Kidney epithelial cell (primary cell): ENCODE results near the gene OLAH. TPM values are rescaled to one million over a fixed set of nuclear protein-coding genes. Genes with fewer than 3 reads are reported as not detected.

ENCODE experiments used
- DNase-seq: peaks from one replicate; pipeline ENCODE4 v3.0.0-alpha.2; 2010; ENCODE audit warnings: low read depth
- H3K27me3 ChIP-seq: 2 replicates; pipeline ENCODE4 v1.6.0; 2011; ENCODE audit warnings: low read length; ENCODE audit not compliant: control insufficient read depth, insufficient read depth
- H3K36me3 ChIP-seq: 2 replicates; pipeline ENCODE4 v1.5.1; 2011; ENCODE audit warnings: low read length; ENCODE audit not compliant: control insufficient read depth, insufficient read depth
- H3K4me3 ChIP-seq: 2 replicates; pipeline ENCODE4 v1.5.1; 2011; ENCODE audit warnings: low read depth, mild to moderate bottlenecking, control low read depth, low read length
- total RNA-seq: library from RNA; depleted of rRNA; stranded (reverse); fragments of >200 nt; gene quantifications from 2 replicates; pipeline ENCODE4 v1.2.3, GENCODE V29; 2015
- TF ChIP-seq, protein P1 (sequence below): IDR thresholded peaks from 2 replicates; pipeline ENCODE4 v1.5.1; 2011; ENCODE audit warnings: mild to moderate bottlenecking, moderate library complexity, low read length, control low read depth, inconsistent platforms; ENCODE audit not compliant: insufficient read depth, poor library complexity, severe bottlenecking

OLAH gene
- total RNA-seq, 1 donor from 2014 or later: 8.4 TPM

DNA sequence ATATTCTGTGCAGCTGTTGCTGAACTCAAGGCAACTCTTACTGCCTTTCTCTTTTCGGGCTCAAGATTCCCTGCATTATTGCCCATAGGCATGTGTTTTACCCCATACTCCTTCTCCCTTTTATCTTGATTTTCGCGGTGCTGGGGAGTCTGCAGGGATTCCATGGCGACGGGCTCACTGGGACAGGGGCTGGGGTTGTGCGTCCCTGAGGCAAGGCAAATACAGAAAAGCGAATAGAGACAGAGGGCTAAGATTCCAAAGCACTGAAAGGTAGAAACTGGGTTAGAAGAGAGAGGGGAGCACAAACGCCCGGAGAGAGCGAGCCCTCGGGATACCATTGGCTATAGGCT is 52.9 kb downstream of the OLAH start:
- TF ChIP-seq, protein P1, sequence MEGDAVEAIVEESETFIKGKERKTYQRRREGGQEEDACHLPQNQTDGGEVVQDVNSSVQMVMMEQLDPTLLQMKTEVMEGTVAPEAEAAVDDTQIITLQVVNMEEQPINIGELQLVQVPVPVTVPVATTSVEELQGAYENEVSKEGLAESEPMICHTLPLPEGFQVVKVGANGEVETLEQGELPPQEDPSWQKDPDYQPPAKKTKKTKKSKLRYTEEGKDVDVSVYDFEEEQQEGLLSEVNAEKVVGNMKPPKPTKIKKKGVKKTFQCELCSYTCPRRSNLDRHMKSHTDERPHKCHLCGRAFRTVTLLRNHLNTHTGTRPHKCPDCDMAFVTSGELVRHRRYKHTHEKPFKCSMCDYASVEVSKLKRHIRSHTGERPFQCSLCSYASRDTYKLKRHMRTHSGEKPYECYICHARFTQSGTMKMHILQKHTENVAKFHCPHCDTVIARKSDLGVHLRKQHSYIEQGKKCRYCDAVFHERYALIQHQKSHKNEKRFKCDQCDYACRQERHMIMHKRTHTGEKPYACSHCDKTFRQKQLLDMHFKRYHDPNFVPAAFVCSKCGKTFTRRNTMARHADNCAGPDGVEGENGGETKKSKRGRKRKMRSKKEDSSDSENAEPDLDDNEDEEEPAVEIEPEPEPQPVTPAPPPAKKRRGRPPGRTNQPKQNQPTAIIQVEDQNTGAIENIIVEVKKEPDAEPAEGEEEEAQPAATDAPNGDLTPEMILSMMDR: no peak
- no peaks in the 10 kb centered on the region for H3K27me3 ChIP-seq
- DNase-seq: no peak
- H3K36me3 ChIP-seq: no peaks in the 10 kb centered on the region
- peak overlapping the region; percentile 92 for H3K4me3 ChIP-seq

DNA sequence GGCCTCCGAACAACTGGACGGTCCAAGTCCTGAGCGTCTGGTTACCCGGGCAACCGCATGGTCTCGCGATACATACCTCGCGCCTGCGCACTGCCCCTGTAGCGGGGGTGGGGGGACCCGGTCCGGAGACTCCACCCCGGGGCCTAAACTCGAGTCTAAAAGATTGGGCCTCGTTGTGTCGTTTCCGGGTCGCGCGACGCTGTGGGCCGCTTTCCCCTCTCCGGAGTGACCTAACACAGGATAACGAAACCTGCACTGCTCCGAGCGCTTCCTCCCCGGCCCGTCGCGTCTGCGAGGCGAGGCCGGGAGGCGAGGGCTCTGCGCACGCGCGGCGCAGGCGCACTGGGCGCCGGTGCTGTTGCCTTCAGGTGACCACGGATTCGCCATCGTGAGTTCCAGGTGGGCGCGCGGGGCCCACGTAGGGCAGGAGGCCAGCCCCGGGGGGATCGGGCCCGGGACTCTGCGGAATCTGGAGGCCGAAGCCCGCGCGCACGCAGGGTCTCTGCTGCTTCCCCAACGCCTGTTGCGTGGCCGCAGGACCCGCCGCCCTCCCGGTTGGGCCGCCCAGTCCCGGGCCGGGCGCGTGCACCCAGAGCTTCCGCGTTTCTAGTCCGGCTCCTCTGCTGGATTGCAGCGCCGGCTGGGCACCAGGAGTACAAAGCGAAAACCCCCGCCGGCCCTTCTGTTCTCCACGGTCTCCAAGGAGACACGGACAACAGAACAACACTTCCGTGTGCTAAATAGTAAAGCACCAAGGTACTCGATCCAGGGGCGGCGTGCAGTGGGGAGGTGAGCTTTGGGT is 53.5 kb downstream of the OLAH start, which contains the start of gene RPP38:
TSS of gene RPP38 (plus strand) at position 345 of the 802 bp plus-strand sequence. CDS start 5,960 bp downstream, outside the sequence.
- Histone ChIP-seq H3K4me3 (peak within 1 kb of the TSS; percentile 92), H3K27me3 (no peaks in the 10 kb centered on the region), H3K36me3 (no peaks in the 10 kb centered on the region)
- DNase-seq: peak; percentile 70
- TF ChIP-seq, protein P1: no peak

DNA sequence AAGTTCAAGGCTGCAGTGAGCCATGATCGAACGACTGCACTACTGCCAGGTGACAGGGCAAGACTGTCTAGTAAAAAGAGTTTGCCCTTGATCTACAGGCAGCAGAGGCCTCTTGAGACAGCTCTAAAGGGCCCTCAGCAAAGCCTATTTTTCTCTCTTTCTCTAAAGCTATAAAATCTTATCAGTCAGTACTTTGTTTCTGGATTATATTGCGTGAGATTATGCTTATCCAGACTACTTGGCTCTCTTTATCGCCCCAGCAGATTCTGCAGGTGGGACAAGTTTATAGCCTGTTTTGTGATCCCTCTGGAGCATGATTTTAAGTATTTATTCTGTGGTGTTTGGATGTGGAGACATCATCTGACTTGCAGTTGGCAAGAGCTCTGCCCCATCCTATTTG is 56.1 kb downstream of the OLAH start:
- TF ChIP-seq, protein P1: no peak
- H3K27me3 ChIP-seq: no peaks in the 10 kb centered on the region
- no peak overlapping the region for H3K4me3 ChIP-seq
- peaks cover 2% of the 10 kb centered on the region for H3K36me3 ChIP-seq
- DNase-seq: no peak

DNA sequence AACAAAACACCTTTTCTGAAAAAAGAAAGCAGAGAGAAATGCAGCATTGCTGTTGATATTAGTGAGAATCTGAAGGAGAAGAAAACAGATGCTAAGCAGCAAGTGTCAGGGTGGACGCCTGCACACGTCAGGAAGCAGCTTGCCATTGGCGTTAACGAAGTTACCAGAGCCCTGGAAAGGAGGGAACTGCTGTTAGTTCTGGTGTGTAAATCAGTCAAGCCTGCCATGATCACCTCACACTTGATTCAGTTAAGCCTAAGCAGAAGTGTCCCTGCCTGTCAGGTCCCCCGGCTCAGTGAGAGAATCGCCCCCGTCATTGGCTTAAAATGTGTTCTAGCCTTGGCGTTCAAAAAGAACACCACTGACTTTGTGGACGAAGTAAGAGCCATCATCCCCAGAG is 59.8 kb downstream of the OLAH start:
- Histone ChIP-seq H3K4me3 (no peak overlapping the region), H3K36me3 (peaks cover 2% of the 10 kb centered on the region), H3K27me3 (no peaks in the 10 kb centered on the region)
- no peak for DNase-seq
- TF ChIP-seq, protein P1: no peak

DNA sequence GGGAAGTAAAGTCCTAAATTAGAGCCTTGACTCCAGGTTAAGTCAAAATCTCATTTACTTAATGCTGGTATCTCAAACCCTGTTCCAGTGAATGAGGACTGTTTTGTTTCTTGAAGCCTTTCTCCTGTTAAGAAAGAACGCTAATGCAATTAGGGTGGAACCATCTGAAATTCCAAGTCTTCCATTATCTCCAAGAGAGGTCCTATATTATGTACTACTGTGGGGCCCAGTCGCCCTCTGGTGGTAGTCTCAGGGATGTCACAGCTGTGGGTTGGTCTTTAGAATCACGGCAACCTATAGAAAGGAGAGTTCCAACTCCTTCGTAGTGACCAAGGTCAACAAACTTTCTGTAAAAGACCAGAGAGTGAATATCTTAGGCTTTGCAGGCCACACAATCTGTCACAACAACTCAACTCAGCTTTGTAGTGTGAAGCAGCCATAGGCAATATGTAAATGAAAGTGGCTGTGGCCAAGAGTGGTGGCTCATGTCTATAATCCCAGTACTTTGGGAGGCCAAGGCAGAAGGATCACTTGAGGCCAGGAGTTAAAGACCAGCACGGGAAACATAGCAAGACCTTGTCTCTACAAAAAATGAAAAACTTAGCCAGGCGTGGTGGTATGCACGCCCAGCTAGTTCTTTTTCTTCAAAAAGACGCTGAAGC is 62.7 kb downstream of the OLAH start:
- H3K36me3 ChIP-seq: peaks cover 2% of the 10 kb centered on the region

More for the DNA sequence above, 62.7 kb downstream of the OLAH start:
- Histone ChIP-seq H3K4me3 (no peak overlapping the region), H3K27me3 (no peaks in the 10 kb centered on the region)
- TF ChIP-seq, protein P1: peak; percentile 88
- DNase-seq: no peak
